Measurements from ENCODE around the gene AP3S1. TPM values are rescaled to one million over a fixed set of nuclear protein-coding genes. Genes with fewer than 3 reads are reported as not detected.
"Not testable (repeated sequence)": the region's sequence is repeated elsewhere in the genome, so short reads cannot be mapped to it uniquely, and the experiment has no call there.

The AP3S1 gene
- total RNA-seq, 2 experiments from 2014 or later, result 102 to 107 TPM

- no peak for DNase-seq
- peaks cover 9% of the 10 kb centered on the region for H3K9me3 Mint-ChIP-seq
- CTCF ChIA-PET, result no interaction called here
- no peak overlapping the region for H3K27ac Mint-ChIP-seq
- H3K27me3 Mint-ChIP-seq, result no peaks in the 10 kb centered on the region
- no peak for ATAC-seq
- H3K36me3 Mint-ChIP-seq (ENCODE audit: low read depth), result peaks cover 27% of the 10 kb centered on the region
- POLR2A ChIA-PET, result no interaction called here
- no peak overlapping the region for H3K4me3 Mint-ChIP-seq
- intact Hi-C loops (cut with micrococcal nuclease), result no loop called here
- peaks cover 2% of the 10 kb centered on the region for H3K4me1 Mint-ChIP-seq (ENCODE audit: low read depth)
- no peak for TF ChIP-seq CTCF (IDR thresholded peaks at IDR 0.05)
Measured at GRCh38 chr5:115884704-115885103, 43.0 kb downstream of the AP3S1 start.

GRCh38 chr5:115885208-115885607, 43.5 kb downstream of the AP3S1 start:
- POLR2A ChIA-PET; H3K9me3 Mint-ChIP-seq; CTCF ChIA-PET; DNase-seq; H3K4me3 Mint-ChIP-seq; H3K4me1 Mint-ChIP-seq (ENCODE audit: low read depth); intact Hi-C loops (cut with micrococcal nuclease); H3K27me3 Mint-ChIP-seq; H3K27ac Mint-ChIP-seq; ATAC-seq: not testable (repeated sequence)
- H3K36me3 Mint-ChIP-seq (ENCODE audit: low read depth), result peaks cover 25% of the 10 kb centered on the region

GRCh38 chr5:115888027-115888426, 46.3 kb downstream of the AP3S1 start:
- CTCF ChIA-PET, result no interaction called here
- peaks cover 5% of the 10 kb centered on the region for H3K36me3 Mint-ChIP-seq (ENCODE audit: low read depth)
- POLR2A ChIA-PET, result interaction anchor here (0.5 kb wide), 1 partner anchor 11 kb away, joined by 3 read pairs; no protein-coding TSS in a partner anchor

GRCh38 chr5:115892021-115892420, 50.3 kb downstream of the AP3S1 start:
- DNase-seq (no peak), ATAC-seq (no peak)
- H3K36me3 Mint-ChIP-seq (ENCODE audit: low read depth), result peaks cover 7% of the 10 kb centered on the region
- peaks cover 2% of the 10 kb centered on the region for H3K4me1 Mint-ChIP-seq (ENCODE audit: low read depth)
- no peak overlapping the region for H3K27ac Mint-ChIP-seq
- no peak for TF ChIP-seq CTCF (IDR thresholded peaks at IDR 0.05)
- H3K9me3 Mint-ChIP-seq, result no peaks in the 10 kb centered on the region
- intact Hi-C loops (cut with micrococcal nuclease), result no loop called here
- CTCF ChIA-PET, result no interaction called here
- POLR2A ChIA-PET, result no interaction called here
- no peak overlapping the region for H3K4me3 Mint-ChIP-seq
- H3K27me3 Mint-ChIP-seq, result no peaks in the 10 kb centered on the region

More at GRCh38 chr5:115888027-115888426, 46.3 kb downstream of the AP3S1 start:
- intact Hi-C loops (cut with micrococcal nuclease), result no loop called here
- Mint-ChIP-seq H3K27me3 (no peaks in the 10 kb centered on the region), H3K27ac (no peak overlapping the region), H3K9me3 (no peaks in the 10 kb centered on the region), H3K4me1 (ENCODE audit: low read depth) (peaks cover 2% of the 10 kb centered on the region), H3K4me3 (no peak overlapping the region)
- no peak for TF ChIP-seq CTCF (IDR thresholded peaks at IDR 0.05)
- no peak for DNase-seq
- ATAC-seq, result no peak

GRCh38 chr5:115894342-115894741, 52.6 kb downstream of the AP3S1 start:
- no peaks in the 10 kb centered on the region for H3K27me3 Mint-ChIP-seq
- no peak for TF ChIP-seq CTCF (IDR thresholded peaks at IDR 0.05)
- ATAC-seq (no peak), DNase-seq (no peak)
- intact Hi-C loops (cut with micrococcal nuclease), result no loop called here
- H3K4me1 Mint-ChIP-seq (ENCODE audit: low read depth), result peaks cover 4% of the 10 kb centered on the region
- H3K36me3 Mint-ChIP-seq (ENCODE audit: low read depth), result peaks cover 18% of the 10 kb centered on the region
- no peak overlapping the region for H3K27ac Mint-ChIP-seq
- ChIA-PET CTCF (no interaction called here), POLR2A (no interaction called here)
- no peaks in the 10 kb centered on the region for H3K9me3 Mint-ChIP-seq
- H3K4me3 Mint-ChIP-seq, result no peak overlapping the region

- ATAC-seq, result no peak
Measured at GRCh38 chr5:115895821-115896220, 54.1 kb downstream of the AP3S1 start.

More at GRCh38 chr5:115895821-115896220, 54.1 kb downstream of the AP3S1 start:
- Mint-ChIP-seq H3K36me3 (ENCODE audit: low read depth) (peaks cover 18% of the 10 kb centered on the region), H3K4me1 (ENCODE audit: low read depth) (peaks cover 4% of the 10 kb centered on the region), H3K27ac (no peak overlapping the region), H3K9me3 (no peaks in the 10 kb centered on the region), H3K27me3 (no peaks in the 10 kb centered on the region), H3K4me3 (no peak overlapping the region)
- intact Hi-C loops (cut with micrococcal nuclease), result no loop called here
- TF ChIP-seq CTCF (IDR thresholded peaks at IDR 0.05), result no peak
- POLR2A ChIA-PET, result no interaction called here
- CTCF ChIA-PET, result no interaction called here
- no peak for DNase-seq
